ENCODE measurements around the gene SLC1A3. TPM values are rescaled to one million over a fixed set of nuclear protein-coding genes. Genes with fewer than 3 reads are reported as not detected.

SLC1A3 gene
- total RNA-seq: 183 TPM

DNA sequence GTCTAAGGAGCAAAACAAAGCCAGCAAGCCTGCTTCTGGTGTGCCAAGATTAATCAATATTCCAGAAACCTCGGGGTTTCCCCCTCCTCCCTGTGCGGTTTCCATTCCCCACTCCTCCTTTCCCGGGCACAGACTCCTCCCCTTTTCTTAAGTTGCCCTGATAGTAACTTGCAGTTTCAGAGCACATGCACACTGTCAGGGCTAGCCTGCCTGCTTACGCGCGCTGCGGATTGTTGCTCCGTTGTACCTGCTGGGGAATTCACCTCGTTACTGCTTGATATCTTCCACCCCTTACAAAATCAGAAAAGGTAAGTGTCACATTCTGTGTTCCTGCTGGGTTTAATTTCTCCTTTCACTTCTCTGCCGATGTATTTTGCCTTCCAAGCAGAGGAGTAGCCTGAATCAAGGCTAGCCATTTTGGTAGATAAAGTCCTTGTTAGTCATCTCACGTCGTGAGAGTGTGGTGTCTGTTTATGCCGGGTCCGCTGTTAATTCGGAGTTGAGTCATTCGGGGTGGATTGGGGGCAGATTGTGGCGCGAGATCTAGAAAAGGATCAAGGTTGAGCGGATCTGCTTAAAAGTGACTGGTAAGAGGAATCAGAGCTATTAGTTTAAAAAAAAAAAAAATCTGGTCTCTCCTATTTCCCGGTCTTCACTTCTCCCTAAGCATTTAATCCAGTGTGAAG is at the start of gene SLC1A3:
TSS of gene SLC1A3 (plus strand) at position 179 of the 686 bp plus-strand sequence. CDS start 1,818 bp downstream, outside the sequence.

